ENCODE data around the gene GLS. TPM values are rescaled to one million over a fixed set of nuclear protein-coding genes. Genes with fewer than 3 reads are reported as not detected.
"Not testable (repeated sequence)": the region's sequence is repeated elsewhere in the genome, so short reads cannot be mapped to it uniquely, and the experiment has no call there.

The GLS gene
- total RNA-seq, 1 experiment from 2014 or later, result 94.0 TPM

- Histone ChIP-seq H3K36me3 (replicated peaks; ENCODE audit: control insufficient read depth, insufficient read depth, low read length) (no peaks in the 10 kb centered on the region), H3K27me3 (ENCODE audit: control insufficient read depth, insufficient read depth, low read length) (no peaks in the 10 kb centered on the region), H3K4me3 (ENCODE audit: insufficient read depth, low read depth, low read length) (no peak overlapping the region)
- no peak for DNase-seq
Observed at GRCh38 chr2:190846746-190847145, 33.9 kb upstream of the GLS start.

GRCh38 chr2:190847504-190848081 lies 33.0 kb upstream of the GLS start:
- H3K4me3 ChIP-seq (ENCODE audit: insufficient read depth, low read depth, low read length), result no peak overlapping the region
- H3K36me3 ChIP-seq (replicated peaks; ENCODE audit: control insufficient read depth, insufficient read depth, low read length), result no peaks in the 10 kb centered on the region
- DNase-seq, result no peak
- no peaks in the 10 kb centered on the region for H3K27me3 ChIP-seq (ENCODE audit: control insufficient read depth, insufficient read depth, low read length)

- Histone ChIP-seq H3K36me3 (replicated peaks; ENCODE audit: control insufficient read depth, insufficient read depth, low read length) (no peaks in the 10 kb centered on the region), H3K4me3 (ENCODE audit: insufficient read depth, low read depth, low read length) (no peak overlapping the region), H3K27me3 (ENCODE audit: control insufficient read depth, insufficient read depth, low read length) (no peaks in the 10 kb centered on the region)
- DNase-seq, result no peak
Observed at GRCh38 chr2:190849774-190850173, 30.8 kb upstream of the GLS start.

- not testable (repeated sequence) for H3K27me3 ChIP-seq (ENCODE audit: control insufficient read depth, insufficient read depth, low read length); DNase-seq; H3K36me3 ChIP-seq (replicated peaks; ENCODE audit: control insufficient read depth, insufficient read depth, low read length); H3K4me3 ChIP-seq (ENCODE audit: insufficient read depth, low read depth, low read length)
Observed at GRCh38 chr2:190853022-190853421, 27.6 kb upstream of the GLS start.

GRCh38 chr2:190853531-190854383 lies 26.9 kb upstream of the GLS start:
- H3K4me3 ChIP-seq (ENCODE audit: insufficient read depth, low read depth, low read length), result no peak overlapping the region
- no peak for DNase-seq
- H3K36me3 ChIP-seq (replicated peaks; ENCODE audit: control insufficient read depth, insufficient read depth, low read length), result no peaks in the 10 kb centered on the region
- no peaks in the 10 kb centered on the region for H3K27me3 ChIP-seq (ENCODE audit: control insufficient read depth, insufficient read depth, low read length)

- DNase-seq, result no peak
- Histone ChIP-seq H3K36me3 (replicated peaks; ENCODE audit: control insufficient read depth, insufficient read depth, low read length) (no peaks in the 10 kb centered on the region), H3K27me3 (ENCODE audit: control insufficient read depth, insufficient read depth, low read length) (no peaks in the 10 kb centered on the region), H3K4me3 (ENCODE audit: insufficient read depth, low read depth, low read length) (no peak overlapping the region)
Observed at GRCh38 chr2:190854726-190855125, 25.9 kb upstream of the GLS start.

- H3K27me3 ChIP-seq (ENCODE audit: control insufficient read depth, insufficient read depth, low read length), result no peaks in the 10 kb centered on the region
- no peak overlapping the region for H3K4me3 ChIP-seq (ENCODE audit: insufficient read depth, low read depth, low read length)
- H3K36me3 ChIP-seq (replicated peaks; ENCODE audit: control insufficient read depth, insufficient read depth, low read length), result no peaks in the 10 kb centered on the region
- DNase-seq, result no peak
Observed at GRCh38 chr2:190855245-190855644, 25.4 kb upstream of the GLS start.

GRCh38 chr2:190856985-190857384 lies 23.6 kb upstream of the GLS start:
- no peak for DNase-seq
- Histone ChIP-seq H3K4me3 (ENCODE audit: insufficient read depth, low read depth, low read length) (no peak overlapping the region), H3K27me3 (ENCODE audit: control insufficient read depth, insufficient read depth, low read length) (no peaks in the 10 kb centered on the region), H3K36me3 (replicated peaks; ENCODE audit: control insufficient read depth, insufficient read depth, low read length) (no peaks in the 10 kb centered on the region)

- no peaks in the 10 kb centered on the region for H3K27me3 ChIP-seq (ENCODE audit: control insufficient read depth, insufficient read depth, low read length)
- no peaks in the 10 kb centered on the region for H3K36me3 ChIP-seq (replicated peaks; ENCODE audit: control insufficient read depth, insufficient read depth, low read length)
- H3K4me3 ChIP-seq (ENCODE audit: insufficient read depth, low read depth, low read length), result no peak overlapping the region
- DNase-seq, result no peak
Observed at GRCh38 chr2:190858817-190859216, 21.8 kb upstream of the GLS start.

- no peak overlapping the region for H3K4me3 ChIP-seq (ENCODE audit: insufficient read depth, low read depth, low read length)
- DNase-seq, result no peak
Observed at GRCh38 chr2:190859347-190860297, 21.0 kb upstream of the GLS start.

GRCh38 chr2:190860985-190861680 lies 19.5 kb upstream of the GLS start:
- Histone ChIP-seq H3K4me3 (ENCODE audit: insufficient read depth, low read depth, low read length) (no peak overlapping the region), H3K27me3 (ENCODE audit: control insufficient read depth, insufficient read depth, low read length) (no peaks in the 10 kb centered on the region), H3K36me3 (replicated peaks; ENCODE audit: control insufficient read depth, insufficient read depth, low read length) (no peaks in the 10 kb centered on the region)
- DNase-seq, result no peak

More at GRCh38 chr2:190859347-190860297, 21.0 kb upstream of the GLS start:
- H3K27me3 ChIP-seq (ENCODE audit: control insufficient read depth, insufficient read depth, low read length), result no peaks in the 10 kb centered on the region
- H3K36me3 ChIP-seq (replicated peaks; ENCODE audit: control insufficient read depth, insufficient read depth, low read length), result no peaks in the 10 kb centered on the region

- not testable (repeated sequence) for DNase-seq; H3K4me3 ChIP-seq (ENCODE audit: insufficient read depth, low read depth, low read length); H3K27me3 ChIP-seq (ENCODE audit: control insufficient read depth, insufficient read depth, low read length); H3K36me3 ChIP-seq (replicated peaks; ENCODE audit: control insufficient read depth, insufficient read depth, low read length)
Observed at GRCh38 chr2:190862128-190862527, 18.5 kb upstream of the GLS start.

GRCh38 chr2:190862571-190862991 lies 18.0 kb upstream of the GLS start:
- Histone ChIP-seq H3K27me3 (ENCODE audit: control insufficient read depth, insufficient read depth, low read length) (no peaks in the 10 kb centered on the region), H3K36me3 (replicated peaks; ENCODE audit: control insufficient read depth, insufficient read depth, low read length) (no peaks in the 10 kb centered on the region), H3K4me3 (ENCODE audit: insufficient read depth, low read depth, low read length) (no peak overlapping the region)
- DNase-seq, result no peak

- no peak for DNase-seq
- Histone ChIP-seq H3K27me3 (ENCODE audit: control insufficient read depth, insufficient read depth, low read length) (no peaks in the 10 kb centered on the region), H3K4me3 (ENCODE audit: insufficient read depth, low read depth, low read length) (no peak overlapping the region), H3K36me3 (replicated peaks; ENCODE audit: control insufficient read depth, insufficient read depth, low read length) (no peaks in the 10 kb centered on the region)
Observed at GRCh38 chr2:190863946-190864345, 16.7 kb upstream of the GLS start.
